Progenitor cell of endocrine pancreas (in vitro differentiated cells): ENCODE measurements around the gene ADRA2C. TPM values are rescaled to one million over a fixed set of nuclear protein-coding genes. Genes with fewer than 3 reads are reported as not detected.

Experiments used
- DNase-seq: peaks from one replicate; pipeline ENCODE4 v3.0.0; 2021; ENCODE audit warnings: low spot score; ENCODE audit not compliant: unreplicated experiment
- H3K27ac Mint-ChIP-seq: 2 replicates; pipeline ENCODE4 v1.8.0; 2021; ENCODE audit warnings: mild to moderate bottlenecking, moderate library complexity, mixed read lengths
- H3K27me3 Mint-ChIP-seq: 2 replicates; pipeline ENCODE4 v1.8.0; 2021; ENCODE audit warnings: mixed read lengths
- H3K36me3 Mint-ChIP-seq: 2 replicates; pipeline ENCODE4 v1.8.0; 2022; ENCODE audit warnings: mixed read lengths; ENCODE audit not compliant: insufficient read depth
- H3K4me1 Mint-ChIP-seq: 2 replicates; pipeline ENCODE4 v1.8.0; 2021; ENCODE audit warnings: low read depth, mixed read lengths
- H3K4me3 Mint-ChIP-seq: 2 replicates; pipeline ENCODE4 v1.8.0; 2021; ENCODE audit warnings: low read depth, mild to moderate bottlenecking, moderate library complexity, mixed read lengths
- H3K9me3 Mint-ChIP-seq: 2 replicates; pipeline ENCODE4 v1.8.0; 2021; ENCODE audit warnings: low read depth, mixed read lengths
- total RNA-seq: library from RNA; stranded (reverse); gene quantifications from 2 replicates; pipeline ENCODE4 v1.2.1, GENCODE V29; 2021
- TF ChIP-seq, protein P1 (sequence below): fragments of 200-600 bp; sonication (generic); IDR thresholded peaks from one replicate; pipeline ENCODE4 v1.5.0; 2021; ENCODE audit warnings: antibody characterized with exemption, mild to moderate bottlenecking; ENCODE audit not compliant: unreplicated experiment

Gene ADRA2C
- total RNA-seq, 1 donor from 2014 or later = 3.0 TPM

DNA sequence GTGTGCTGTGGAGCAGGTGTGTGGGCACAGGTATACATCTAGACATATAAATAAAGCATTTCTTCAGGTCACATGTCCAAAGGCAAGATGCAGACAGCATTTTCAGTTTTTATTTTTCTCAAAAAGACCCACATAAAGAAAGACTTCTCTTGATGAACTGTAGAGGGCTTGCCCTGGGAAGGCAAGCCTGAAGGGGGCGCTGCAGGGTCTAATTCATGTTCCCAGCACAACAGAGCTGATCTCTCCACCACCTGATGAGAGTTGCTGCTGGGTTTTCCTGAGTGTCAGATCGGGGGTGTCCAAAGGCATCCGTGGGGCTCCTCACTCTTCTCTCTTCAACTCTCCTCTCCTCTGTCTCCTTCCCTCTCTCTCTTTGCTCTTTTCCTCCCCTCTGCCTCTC, 26.6 kb downstream of the ADRA2C start:
- peaks cover 22% of the 10 kb centered on the region for H3K27me3 Mint-ChIP-seq
- peaks cover 10% of the 10 kb centered on the region for H3K9me3 Mint-ChIP-seq
- H3K36me3 Mint-ChIP-seq = no peaks in the 10 kb centered on the region
- no peak for DNase-seq
- H3K4me3 Mint-ChIP-seq = no peak overlapping the region
- TF ChIP-seq, protein P1, sequence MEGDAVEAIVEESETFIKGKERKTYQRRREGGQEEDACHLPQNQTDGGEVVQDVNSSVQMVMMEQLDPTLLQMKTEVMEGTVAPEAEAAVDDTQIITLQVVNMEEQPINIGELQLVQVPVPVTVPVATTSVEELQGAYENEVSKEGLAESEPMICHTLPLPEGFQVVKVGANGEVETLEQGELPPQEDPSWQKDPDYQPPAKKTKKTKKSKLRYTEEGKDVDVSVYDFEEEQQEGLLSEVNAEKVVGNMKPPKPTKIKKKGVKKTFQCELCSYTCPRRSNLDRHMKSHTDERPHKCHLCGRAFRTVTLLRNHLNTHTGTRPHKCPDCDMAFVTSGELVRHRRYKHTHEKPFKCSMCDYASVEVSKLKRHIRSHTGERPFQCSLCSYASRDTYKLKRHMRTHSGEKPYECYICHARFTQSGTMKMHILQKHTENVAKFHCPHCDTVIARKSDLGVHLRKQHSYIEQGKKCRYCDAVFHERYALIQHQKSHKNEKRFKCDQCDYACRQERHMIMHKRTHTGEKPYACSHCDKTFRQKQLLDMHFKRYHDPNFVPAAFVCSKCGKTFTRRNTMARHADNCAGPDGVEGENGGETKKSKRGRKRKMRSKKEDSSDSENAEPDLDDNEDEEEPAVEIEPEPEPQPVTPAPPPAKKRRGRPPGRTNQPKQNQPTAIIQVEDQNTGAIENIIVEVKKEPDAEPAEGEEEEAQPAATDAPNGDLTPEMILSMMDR = peak; percentile 19
- no peaks in the 10 kb centered on the region for H3K4me1 Mint-ChIP-seq
- H3K27ac Mint-ChIP-seq = no peak overlapping the region

DNA sequence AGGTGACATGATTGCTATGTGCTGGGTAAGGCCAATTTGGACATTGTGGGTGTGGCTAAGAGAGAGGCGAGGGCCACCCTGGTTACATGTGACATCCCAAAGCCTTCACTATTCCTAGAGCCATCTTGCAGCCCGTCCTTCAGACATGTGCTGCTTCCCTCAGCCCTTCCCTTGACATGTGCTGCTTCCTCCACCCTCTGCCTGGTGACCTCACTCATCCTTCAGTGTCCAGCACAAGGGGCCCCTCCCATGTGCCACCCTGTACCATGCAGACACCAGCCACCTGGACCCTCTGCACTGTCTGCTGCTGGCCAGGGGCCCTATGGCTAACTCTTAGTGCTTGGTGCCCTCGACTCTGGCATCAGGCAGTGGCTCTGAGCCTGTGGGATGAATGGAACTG, 27.4 kb downstream of the ADRA2C start:
- H3K4me3 Mint-ChIP-seq = no peak overlapping the region
- peaks cover 10% of the 10 kb centered on the region for H3K9me3 Mint-ChIP-seq
- TF ChIP-seq, protein P1 = no peak
- peaks cover 22% of the 10 kb centered on the region for H3K27me3 Mint-ChIP-seq
- H3K36me3 Mint-ChIP-seq = no peaks in the 10 kb centered on the region
- H3K4me1 Mint-ChIP-seq = no peaks in the 10 kb centered on the region
- DNase-seq = no peak
- H3K27ac Mint-ChIP-seq = no peak overlapping the region

DNA sequence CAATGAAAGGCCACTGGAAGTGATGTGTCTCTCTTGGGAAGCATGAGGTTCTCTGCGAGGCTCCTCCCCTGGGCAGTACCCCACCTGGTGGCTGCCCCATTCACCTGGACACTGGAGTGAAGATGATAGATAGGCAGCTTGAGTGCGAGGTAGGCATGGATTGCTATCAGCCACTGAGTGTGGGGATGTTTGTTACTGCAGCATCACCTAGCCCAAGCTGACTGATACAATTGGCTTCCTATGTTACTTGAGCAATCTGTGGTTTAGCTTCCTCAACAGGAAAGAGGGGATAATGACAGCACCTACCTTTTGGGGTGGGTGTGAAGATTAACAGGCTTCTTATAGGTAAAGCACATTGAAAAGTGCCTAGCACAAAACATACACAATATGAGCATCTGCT, 30.8 kb downstream of the ADRA2C start:
- H3K27me3 Mint-ChIP-seq = peaks cover 24% of the 10 kb centered on the region

DNA sequence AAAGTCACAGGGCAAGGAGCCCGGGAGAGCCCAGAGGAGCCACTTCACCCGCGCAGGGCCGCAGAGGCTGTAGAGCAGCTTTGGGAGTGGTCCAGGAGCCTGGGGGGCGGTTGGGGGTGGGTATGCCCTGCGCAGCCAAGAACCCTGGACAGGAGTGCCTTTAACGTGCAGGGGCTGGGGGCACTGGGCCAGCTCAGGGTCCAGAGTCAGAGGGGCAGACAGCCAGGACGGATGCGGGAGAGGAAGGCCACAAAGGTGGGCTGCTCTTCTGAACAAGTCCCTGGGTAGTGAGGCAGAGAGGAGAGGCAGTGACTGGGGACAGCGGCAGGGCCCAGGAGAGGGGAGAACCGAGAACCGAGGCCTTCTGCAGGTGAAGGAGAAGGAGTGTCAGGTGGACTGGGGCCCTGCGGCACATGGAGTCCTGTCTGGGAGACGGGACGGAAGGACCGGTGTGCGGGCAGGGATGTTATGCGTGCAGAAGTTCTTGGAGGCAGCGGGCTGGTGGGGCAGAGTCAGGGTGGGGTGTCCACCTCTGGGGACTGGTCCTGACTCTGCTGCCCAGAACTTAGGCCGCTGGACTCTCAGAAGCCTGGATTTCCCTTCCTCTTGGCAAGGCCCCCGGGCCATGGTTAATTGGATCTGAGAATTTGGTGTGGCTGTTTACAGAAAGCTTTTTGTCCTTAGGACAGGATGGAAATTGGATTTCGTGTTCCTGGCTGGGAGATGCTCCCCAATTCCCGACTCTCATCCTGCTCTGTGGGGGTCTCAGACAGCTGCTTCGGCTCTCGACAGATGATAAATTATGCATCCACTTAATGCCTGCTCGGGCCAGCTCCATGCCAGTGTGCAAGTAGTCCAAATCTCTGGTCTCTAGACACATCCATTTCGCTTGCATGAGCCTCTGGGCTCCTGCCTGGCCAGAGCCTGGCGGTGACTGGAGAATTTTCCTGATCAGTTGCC, 31.9 kb downstream of the ADRA2C start:
- peaks cover 10% of the 10 kb centered on the region for H3K9me3 Mint-ChIP-seq
- peaks cover 3% of the 10 kb centered on the region for H3K4me1 Mint-ChIP-seq
- peaks cover 17% of the 10 kb centered on the region for H3K27me3 Mint-ChIP-seq
- no peak overlapping the region for H3K27ac Mint-ChIP-seq
- no peaks in the 10 kb centered on the region for H3K36me3 Mint-ChIP-seq
- no peak overlapping the region for H3K4me3 Mint-ChIP-seq
- TF ChIP-seq, protein P1 = no peak
- DNase-seq = no peak

More for the DNA sequence above, 30.8 kb downstream of the ADRA2C start:
- no peak for DNase-seq
- Mint-ChIP-seq H3K36me3 (no peaks in the 10 kb centered on the region), H3K4me3 (no peak overlapping the region), H3K9me3 (peaks cover 10% of the 10 kb centered on the region), H3K4me1 (no peaks in the 10 kb centered on the region), H3K27ac (no peak overlapping the region)
- TF ChIP-seq, protein P1 = no peak

DNA sequence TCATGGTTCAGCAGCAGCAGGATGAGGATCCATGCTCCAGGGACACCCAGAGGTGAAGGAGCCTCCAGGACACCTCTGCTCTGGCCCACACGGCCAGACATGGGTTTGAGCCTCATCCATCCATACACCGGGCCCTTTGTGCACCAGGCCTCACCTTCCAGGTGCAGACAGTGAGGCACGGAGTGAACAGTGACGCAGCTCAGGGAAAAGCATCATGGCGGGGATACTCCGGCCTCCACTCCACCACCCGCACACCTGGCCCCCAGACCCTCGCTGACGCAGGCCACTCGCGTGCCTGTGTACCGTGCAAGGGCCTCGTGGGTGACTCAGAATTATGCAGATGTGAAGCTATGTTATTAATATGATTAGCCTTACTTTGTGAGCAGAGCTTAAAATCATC, 33.3 kb downstream of the ADRA2C start:
- no peaks in the 10 kb centered on the region for H3K36me3 Mint-ChIP-seq
- H3K27me3 Mint-ChIP-seq = peaks cover 15% of the 10 kb centered on the region
- no peak overlapping the region for H3K4me3 Mint-ChIP-seq
- DNase-seq = no peak
- H3K27ac Mint-ChIP-seq = no peak overlapping the region
- peaks cover 10% of the 10 kb centered on the region for H3K9me3 Mint-ChIP-seq
- TF ChIP-seq, protein P1 = no peak
- H3K4me1 Mint-ChIP-seq = peaks cover 4% of the 10 kb centered on the region
